ENCODE data around the gene BCAN. TPM values are rescaled to one million over a fixed set of nuclear protein-coding genes. Genes with fewer than 3 reads are reported as not detected.
"Not testable (repeated sequence)": the region's sequence is repeated elsewhere in the genome, so short reads cannot be mapped to it uniquely, and the experiment has no call there.

BCAN gene
- total and polyA plus RNA-seq, 2 experiments from 2014 or later = not detected

GRCh38 chr1:156629823-156630449 is 12.0 kb upstream of the BCAN start:
- no peaks in the 10 kb centered on the region for H3K4me1 ChIP-seq (ENCODE audit: insufficient read depth)
- no peaks in the 10 kb centered on the region for H3K36me3 ChIP-seq (ENCODE audit: low read depth)
- no peak overlapping the region for H2AFZ ChIP-seq
- no peak for DNase-seq
- no peaks in the 10 kb centered on the region for H3K79me2 ChIP-seq (ENCODE audit: insufficient read depth)
- no peak overlapping the region for H3K4me3 ChIP-seq
- H3K27ac ChIP-seq = no peak overlapping the region
- no peaks in the 10 kb centered on the region for H4K20me1 ChIP-seq (ENCODE audit: insufficient read depth)
- H3K9ac ChIP-seq = no peak overlapping the region
- peaks cover 62% of the 10 kb centered on the region for H3K27me3 ChIP-seq (replicated peaks; ENCODE audit: insufficient read depth)
- no peaks in the 10 kb centered on the region for H3K9me3 ChIP-seq (ENCODE audit: low read depth)
- TF ChIP-seq EZH2phosphoT487 (IDR thresholded peaks at IDR 0.05; ENCODE audit: insufficient read depth, low read depth) = no peak
- no peak for TF ChIP-seq EZH2 (IDR thresholded peaks at IDR 0.05; ENCODE audit: insufficient read depth, poor library complexity, severe bottlenecking)
- no peaks in the 10 kb centered on the region for H3K9me2 ChIP-seq (ENCODE audit: insufficient read depth)
- in situ Hi-C loops (cut with MboI) = no loop called here
- no peak overlapping the region for H3K4me2 ChIP-seq (ENCODE audit: unreplicated experiment)
- WGBS, 2 experiments (ENCODE audit: low coverage in 1 of 2, low lambda C conversion rate in 2 of 2, missing lambda C conversion rate in 2 of 2) = 67 to 71% methylated on average over 8 of the region's 8 CpGs
- no peaks in the 10 kb centered on the region for H3F3A ChIP-seq (ENCODE audit: insufficient read depth)

- H3K4me2 ChIP-seq (ENCODE audit: unreplicated experiment); H3K4me1 ChIP-seq (ENCODE audit: insufficient read depth); H3K36me3 ChIP-seq (ENCODE audit: low read depth); H3K79me2 ChIP-seq (ENCODE audit: insufficient read depth); DNase-seq; H3K9ac ChIP-seq; H3F3A ChIP-seq (ENCODE audit: insufficient read depth); H3K4me3 ChIP-seq; in situ Hi-C loops (cut with MboI); H4K20me1 ChIP-seq (ENCODE audit: insufficient read depth); H2AFZ ChIP-seq; H3K9me3 ChIP-seq (ENCODE audit: low read depth); H3K27ac ChIP-seq; H3K9me2 ChIP-seq (ENCODE audit: insufficient read depth): not testable (repeated sequence)
- WGBS, 2 experiments (ENCODE audit: low coverage in 1 of 2, low lambda C conversion rate in 2 of 2, missing lambda C conversion rate in 2 of 2) = 36 to 44% methylated on average over 7 to 9 of the region's 9 CpGs
- H3K27me3 ChIP-seq (replicated peaks; ENCODE audit: insufficient read depth) = peaks cover 57% of the 10 kb centered on the region
Measured at GRCh38 chr1:156631152-156631551, 10.8 kb upstream of the BCAN start.

- H3K4me3 ChIP-seq = no peak overlapping the region
- no peaks in the 10 kb centered on the region for H3K4me1 ChIP-seq (ENCODE audit: insufficient read depth)
- H3K27ac ChIP-seq = no peak overlapping the region
- H3F3A ChIP-seq (ENCODE audit: insufficient read depth) = no peaks in the 10 kb centered on the region
- no peak overlapping the region for H3K9ac ChIP-seq
- H3K79me2 ChIP-seq (ENCODE audit: insufficient read depth) = no peaks in the 10 kb centered on the region
- H4K20me1 ChIP-seq (ENCODE audit: insufficient read depth) = no peaks in the 10 kb centered on the region
- in situ Hi-C loops (cut with MboI) = no loop called here
- no peaks in the 10 kb centered on the region for H3K36me3 ChIP-seq (ENCODE audit: low read depth)
- 6 to 14% methylated on average over 3 of the region's 3 CpGs for WGBS, 2 experiments (ENCODE audit: low coverage in 1 of 2, low lambda C conversion rate in 2 of 2, missing lambda C conversion rate in 2 of 2)
- no peaks in the 10 kb centered on the region for H3K9me2 ChIP-seq (ENCODE audit: insufficient read depth)
- no peak overlapping the region for H2AFZ ChIP-seq
- DNase-seq = no peak
- H3K9me3 ChIP-seq (ENCODE audit: low read depth) = no peaks in the 10 kb centered on the region
- TF ChIP-seq EZH2 (IDR thresholded peaks at IDR 0.05; ENCODE audit: insufficient read depth, poor library complexity, severe bottlenecking) (no peak), EZH2phosphoT487 (IDR thresholded peaks at IDR 0.05; ENCODE audit: insufficient read depth, low read depth) (no peak)
- H3K27me3 ChIP-seq (replicated peaks; ENCODE audit: insufficient read depth) = peaks cover 58% of the 10 kb centered on the region
- H3K4me2 ChIP-seq (ENCODE audit: unreplicated experiment) = no peak overlapping the region
Measured at GRCh38 chr1:156632355-156632754, 9.6 kb upstream of the BCAN start.

- H2AFZ ChIP-seq = no peak overlapping the region
- H3K36me3 ChIP-seq (ENCODE audit: low read depth) = no peaks in the 10 kb centered on the region
- no peaks in the 10 kb centered on the region for H3F3A ChIP-seq (ENCODE audit: insufficient read depth)
- 46 to 55% methylated on average over 6 to 8 of the region's 8 CpGs for WGBS, 2 experiments (ENCODE audit: low coverage in 1 of 2, low lambda C conversion rate in 2 of 2, missing lambda C conversion rate in 2 of 2)
- no peaks in the 10 kb centered on the region for H3K9me2 ChIP-seq (ENCODE audit: insufficient read depth)
- no peak overlapping the region for H3K4me3 ChIP-seq
- H4K20me1 ChIP-seq (ENCODE audit: insufficient read depth) = no peaks in the 10 kb centered on the region
- peaks cover 79% of the 10 kb centered on the region for H3K27me3 ChIP-seq (replicated peaks; ENCODE audit: insufficient read depth)
- in situ Hi-C loops (cut with MboI) = no loop called here
- TF ChIP-seq EZH2phosphoT487 (IDR thresholded peaks at IDR 0.05; ENCODE audit: insufficient read depth, low read depth) = no peak
- TF ChIP-seq EZH2 (IDR thresholded peaks at IDR 0.05; ENCODE audit: insufficient read depth, poor library complexity, severe bottlenecking) = no peak
- H3K27ac ChIP-seq = no peak overlapping the region
- no peaks in the 10 kb centered on the region for H3K9me3 ChIP-seq (ENCODE audit: low read depth)
- H3K4me1 ChIP-seq (ENCODE audit: insufficient read depth) = no peaks in the 10 kb centered on the region
- H3K4me2 ChIP-seq (ENCODE audit: unreplicated experiment) = no peak overlapping the region
- H3K79me2 ChIP-seq (ENCODE audit: insufficient read depth) = no peaks in the 10 kb centered on the region
- no peak for DNase-seq
- no peak overlapping the region for H3K9ac ChIP-seq
Measured at GRCh38 chr1:156638189-156638985, 3.5 kb upstream of the BCAN start.
